SK-MEL-5 (cell line): Measurements from ENCODE around the gene DGKD. TPM values are rescaled to one million over a fixed set of nuclear protein-coding genes. Genes with fewer than 3 reads are reported as not detected.

Experiments used
- DNase-seq: peaks from one replicate; pipeline ENCODE4 v3.0.0-alpha.2; 2016; ENCODE audit warnings: low read depth, low spot score
- in situ Hi-C: cut with HindIII; loops from 2 replicates; pipeline ENCODE4 v1.10.0; 2016; ENCODE audit warnings: low sequenced_read_pairs, high pct_unique_total_duplicates, low pct_unique_long_range_greater_than_20kb
- total RNA-seq: library from RNA; depleted of rRNA; stranded (reverse); fragments of >200 nt; shearing (Covaris generic); gene quantifications from 2 replicates; pipeline ENCODE4 v1.2.3, GENCODE V29; 2014

DGKD gene
- total RNA-seq, 1 experiment from 2014 or later = 7.4 TPM

DNA sequence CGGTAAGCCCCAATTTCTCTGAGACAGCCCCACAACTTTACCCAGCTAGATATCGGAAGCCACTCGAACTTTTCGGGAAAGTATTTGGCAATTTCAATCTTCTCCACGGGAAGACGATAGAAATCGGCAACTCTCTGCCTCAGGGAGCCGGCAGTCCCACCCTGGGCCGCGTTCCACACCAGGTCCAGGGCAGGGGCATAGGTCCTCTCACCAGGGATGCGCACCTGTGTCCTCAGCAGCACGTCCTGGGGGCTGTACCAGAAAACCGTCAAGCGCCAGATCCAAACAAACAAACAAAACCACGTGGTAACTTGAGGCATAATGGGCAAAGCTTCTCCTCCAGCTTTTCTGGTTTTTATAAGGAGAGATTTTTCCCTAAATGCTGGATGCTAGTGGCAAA is 131.4 kb downstream of the DGKD start:
- in situ Hi-C loops = no loop called here
- no peak for DNase-seq

GRCh38 chr2:233486357-233486756 is 132.1 kb downstream of the DGKD start:
- no peak for DNase-seq
- in situ Hi-C loops = no loop called here

- DNase-seq = no peak
- in situ Hi-C loops = no loop called here
Measured at GRCh38 chr2:233486778-233487552, 132.7 kb downstream of the DGKD start.

DNA sequence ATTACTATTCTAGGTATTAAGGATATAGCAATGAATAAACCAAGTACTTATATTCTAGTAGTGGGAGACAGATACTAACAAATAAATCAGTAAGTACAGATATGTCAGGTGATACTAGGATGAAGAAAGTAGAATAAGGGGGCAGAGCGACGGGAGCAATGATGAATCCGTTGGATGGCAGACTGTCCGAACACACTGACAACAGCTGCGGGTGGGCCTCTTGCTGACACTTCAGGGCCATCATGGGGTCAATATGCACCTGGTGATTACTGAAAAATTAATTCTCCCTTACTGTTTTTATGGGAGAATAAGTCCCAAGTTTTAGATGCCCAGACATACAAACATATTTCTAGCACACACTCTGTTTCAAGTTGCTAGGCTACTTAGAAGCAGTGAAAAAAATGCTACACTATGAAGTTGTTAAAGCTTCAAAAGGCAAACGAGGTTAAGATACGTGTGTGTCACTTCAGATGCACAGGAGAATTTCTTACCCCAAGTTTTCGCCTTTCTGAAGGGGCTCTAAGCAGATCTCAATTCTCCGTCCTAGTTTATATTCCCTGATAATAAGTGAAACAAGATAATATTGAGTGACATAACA is 133.6 kb downstream of the DGKD start:
- no peak for DNase-seq
- in situ Hi-C loops = no loop called here

GRCh38 chr2:233489143-233489542 is 134.8 kb downstream of the DGKD start:
- in situ Hi-C loops = no loop called here
- DNase-seq = no peak

DNA sequence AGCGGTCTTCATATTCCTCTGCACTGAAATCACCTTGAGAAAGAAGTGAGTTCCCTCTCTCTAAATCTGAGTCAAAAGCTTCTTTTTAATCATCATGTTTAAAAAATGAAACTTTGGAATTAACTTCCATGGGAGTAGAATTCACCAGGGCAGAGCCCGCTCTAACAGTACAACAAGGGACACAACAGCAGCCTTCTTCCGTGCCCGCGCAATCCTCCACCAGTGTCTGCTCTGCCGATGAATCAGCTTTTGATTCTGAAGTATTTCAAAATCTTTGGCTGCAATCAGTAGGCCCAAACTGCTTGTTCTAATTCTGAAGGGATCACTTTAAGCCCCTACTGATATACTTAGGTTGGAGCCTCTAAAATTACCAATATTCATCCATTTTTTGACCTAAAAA is 135.4 kb downstream of the DGKD start:
- in situ Hi-C loops = no loop called here
- DNase-seq = no peak

DNA sequence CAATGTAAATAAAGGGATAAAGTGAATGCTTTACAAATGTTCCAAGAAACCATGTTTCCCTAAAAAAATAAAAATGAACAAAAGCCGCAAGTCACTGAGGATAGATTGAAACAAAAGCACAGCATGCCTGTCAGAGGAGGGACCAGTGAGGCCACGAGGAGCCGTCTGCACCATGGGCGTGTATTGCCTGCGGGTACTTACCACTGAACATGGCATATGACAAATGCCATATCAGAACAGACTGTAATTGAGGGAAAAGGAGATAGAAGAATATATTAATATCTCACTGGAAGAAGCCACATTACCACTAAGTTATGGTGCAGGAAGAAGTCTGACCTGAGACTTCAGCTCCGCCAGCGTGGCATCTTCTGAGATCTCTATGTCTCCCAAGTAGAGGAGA is 136.5 kb downstream of the DGKD start:
- DNase-seq = no peak
- in situ Hi-C loops = no loop called here

DNA sequence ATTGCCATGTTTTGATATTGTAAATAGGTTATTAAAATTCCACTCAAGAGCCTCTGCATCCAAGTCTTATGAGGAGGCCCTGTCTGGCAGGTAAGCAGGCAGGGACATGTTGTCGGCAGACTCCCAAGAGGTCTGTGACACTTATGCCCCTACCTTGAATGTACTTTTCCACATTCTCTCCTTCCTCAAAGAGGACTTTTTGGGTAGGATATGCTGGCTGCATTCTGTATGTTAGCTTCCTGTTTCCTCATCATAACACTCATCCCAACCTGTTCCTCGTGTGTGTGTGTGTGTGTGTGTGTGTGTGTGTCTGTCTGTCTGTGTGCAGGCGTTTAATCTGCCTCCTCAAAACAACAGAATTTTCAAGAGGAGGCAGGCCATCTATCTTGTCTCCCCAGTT is 137.0 kb downstream of the DGKD start:
- DNase-seq = no peak
- in situ Hi-C loops = no loop called here

- in situ Hi-C loops = no loop called here
Measured at GRCh38 chr2:233492078-233492477, 137.8 kb downstream of the DGKD start.

GRCh38 chr2:233492751-233493150 is 138.5 kb downstream of the DGKD start:
- in situ Hi-C loops = no loop called here
- DNase-seq = no peak

More at GRCh38 chr2:233492078-233492477, 137.8 kb downstream of the DGKD start:
- no peak for DNase-seq

- in situ Hi-C loops = no loop called here
- DNase-seq = no peak
Measured at GRCh38 chr2:233495503-233496496, 141.5 kb downstream of the DGKD start.

DNA sequence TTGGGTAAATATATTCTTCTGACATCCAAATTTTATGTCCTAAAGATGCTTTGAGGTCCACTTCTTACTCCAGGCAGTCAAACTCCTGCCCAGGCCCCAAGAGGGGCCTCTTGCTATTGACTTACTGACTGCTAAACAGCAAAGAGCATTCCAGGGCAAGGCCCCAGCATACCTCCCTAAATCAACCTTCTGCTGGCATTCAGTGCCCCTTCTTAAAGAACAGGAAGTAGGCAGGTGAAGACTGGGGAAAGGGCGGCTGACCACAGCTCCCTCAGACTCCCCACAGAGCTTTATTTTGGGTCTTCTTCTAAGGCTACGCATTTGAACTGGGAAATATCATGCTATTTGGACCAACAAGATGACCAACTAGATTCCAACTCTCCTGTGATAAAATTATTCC is 143.4 kb downstream of the DGKD start:
- DNase-seq = no peak
- in situ Hi-C loops = no loop called here

GRCh38 chr2:233498126-233498525 is 143.8 kb downstream of the DGKD start:
- no peak for DNase-seq

DNA sequence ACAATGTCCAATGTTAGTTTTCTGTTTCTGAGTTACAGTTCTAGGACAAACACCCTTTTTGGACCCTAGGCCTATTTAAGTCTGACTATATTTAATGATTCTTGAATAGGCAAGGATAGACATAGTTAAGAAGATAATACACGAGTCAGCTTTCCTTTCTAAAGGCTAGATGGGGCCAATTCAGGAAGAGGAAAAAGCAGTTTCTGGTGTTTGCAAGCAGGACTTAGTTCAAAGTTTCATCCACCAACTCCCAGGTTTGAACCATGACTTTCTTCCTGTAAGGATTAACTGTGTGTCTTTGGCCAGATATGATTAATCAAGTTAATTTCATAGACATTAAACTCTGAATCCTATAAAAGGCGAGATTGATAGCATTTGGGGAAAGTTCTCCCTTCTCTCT is 145.6 kb downstream of the DGKD start:
- DNase-seq = no peak
- in situ Hi-C loops = no loop called here

More at GRCh38 chr2:233498126-233498525, 143.8 kb downstream of the DGKD start:
- in situ Hi-C loops = no loop called here

GRCh38 chr2:233501198-233502076 is 147.1 kb downstream of the DGKD start:
- DNase-seq = no peak
- in situ Hi-C loops = no loop called here

DNA sequence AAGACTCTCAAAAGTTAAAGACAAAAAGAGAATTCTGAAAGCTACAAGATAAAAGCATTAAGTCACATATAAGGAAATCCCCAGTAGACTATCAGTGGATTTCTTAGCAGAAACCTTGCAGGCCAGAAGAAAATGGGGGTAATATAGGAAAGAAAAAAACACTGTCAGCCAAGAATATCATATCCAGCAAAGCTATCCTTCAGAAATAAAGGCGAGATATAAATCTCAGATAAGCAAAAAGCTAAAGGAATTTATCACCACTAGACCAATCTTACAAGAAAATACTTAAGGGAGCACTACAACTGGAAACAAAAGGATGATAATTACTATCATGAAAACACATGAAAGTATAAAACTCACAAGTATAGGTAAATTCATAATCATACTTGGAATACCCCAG is 149.2 kb downstream of the DGKD start:
- in situ Hi-C loops = no loop called here
- no peak for DNase-seq

DNA sequence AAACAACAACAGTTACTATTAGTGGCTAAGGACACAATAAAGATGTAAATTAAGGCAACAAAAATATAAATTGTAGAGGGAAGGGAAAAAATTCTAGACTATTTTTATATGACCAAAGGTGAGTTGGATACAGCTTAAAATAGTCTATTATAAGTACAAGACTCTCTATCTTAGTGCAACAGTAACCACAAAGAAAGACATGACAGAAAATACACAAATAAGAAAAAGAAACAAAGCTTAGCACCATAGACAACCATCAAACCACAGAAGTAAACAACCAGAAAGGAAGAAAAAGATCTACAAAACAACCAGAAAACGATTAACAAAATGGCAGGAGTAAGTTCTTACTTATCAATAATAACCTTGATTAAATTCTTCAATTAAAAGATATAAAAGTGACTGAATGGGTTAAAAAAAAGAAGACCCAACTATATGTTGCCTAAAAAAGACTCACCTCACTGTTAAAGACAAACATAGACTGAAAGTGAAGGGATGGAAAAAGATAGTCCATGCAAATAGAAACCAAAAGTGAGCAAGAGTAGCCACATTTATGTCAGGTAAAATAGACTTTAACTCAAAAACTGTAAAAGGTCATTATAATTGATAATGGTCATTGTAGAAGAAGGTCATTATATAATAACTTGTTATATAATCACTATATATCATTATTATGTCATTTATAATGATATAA is 149.8 kb downstream of the DGKD start:
- no peak for DNase-seq

More for the DNA sequence above, 149.8 kb downstream of the DGKD start:
- in situ Hi-C loops = no loop called here
